HPDE6-E6E7 (cell line): ENCODE results near the gene LCE7A.

Source experiments
- DNase-seq: peaks from one replicate; pipeline ENCODE4 v3.0.0; 2011; ENCODE audit warnings: missing footprints; ENCODE audit errors: extremely low spot score

The LCE7A gene

GRCh38 chr1:152880316-152880715 lies 20.5 kb downstream of the LCE7A start:
- DNase-seq = peak; percentile 38

- DNase-seq = no peak
These were observed 21.1 kb downstream of the LCE7A start for GRCh38 chr1:152880907-152881306.

GRCh38 chr1:152884085-152884484 lies 24.3 kb downstream of the LCE7A start:
- DNase-seq = no peak

GRCh38 chr1:152884506-152884905 lies 24.7 kb downstream of the LCE7A start:
- no peak for DNase-seq

GRCh38 chr1:152884966-152885624 lies 25.3 kb downstream of the LCE7A start:
- DNase-seq = no peak

- DNase-seq = no peak
These were observed 26.3 kb downstream of the LCE7A start for GRCh38 chr1:152886085-152886484.

GRCh38 chr1:152886758-152887409 lies 27.1 kb downstream of the LCE7A start:
- no peak for DNase-seq

GRCh38 chr1:152888126-152888525 lies 28.3 kb downstream of the LCE7A start:
- DNase-seq = no peak

- no peak for DNase-seq
These were observed 39.2 kb downstream of the LCE7A start for GRCh38 chr1:152899027-152899426.

GRCh38 chr1:152899883-152900282 lies 40.1 kb downstream of the LCE7A start:
- DNase-seq = no peak

GRCh38 chr1:152901631-152902030 lies 41.8 kb downstream of the LCE7A start:
- no peak for DNase-seq

GRCh38 chr1:152902636-152903035 lies 42.8 kb downstream of the LCE7A start:
- no peak for DNase-seq

GRCh38 chr1:152904688-152905440 lies 45.1 kb downstream of the LCE7A start:
- no peak for DNase-seq

GRCh38 chr1:152906023-152906565 lies 46.3 kb downstream of the LCE7A start:
- DNase-seq = peak; percentile 96

- peak; percentile 78 for DNase-seq
These were observed 48.1 kb downstream of the LCE7A start, which contains the start of gene IVL for GRCh38 chr1:152907686-152908601. IVL (plus strand) TSS chr1:152908546; CDS start chr1:152909798, 1,252 bp downstream.

- no peak for DNase-seq
These were observed 49.4 kb downstream of the LCE7A start for GRCh38 chr1:152909206-152909605.
